Vagina (tissue), 2 donors: Measurements from ENCODE around the gene CPNE9. TPM values are rescaled to one million over a fixed set of nuclear protein-coding genes. Genes with fewer than 3 reads are reported as not detected.

Experiments used
- DNase-seq, 2 donors: peaks; one replicate each; pipeline ENCODE4 v3.0.0-alpha.2; 2017; ENCODE audit errors: extremely low spot score in 2 of 2
- H3K27ac ChIP-seq: fragments of 200-600 bp; sonication (generic); one replicate; pipeline ENCODE4 v1.5.1; 2019
- H3K27me3 ChIP-seq: fragments of 200-600 bp; sonication (generic); one replicate; pipeline ENCODE4 v1.5.1; 2019
- H3K36me3 ChIP-seq, 2 donors: fragments of 200-600 bp; sonication (generic); one replicate each; pipeline ENCODE4 v1.5.1; 2017 to 2019
- H3K4me1 ChIP-seq: fragments of 200-600 bp; sonication (generic); one replicate; pipeline ENCODE4 v1.5.1; 2019
- H3K4me3 ChIP-seq, 2 donors: fragments of 200-600 bp; sonication (generic); 1 replicate in 1 of 2; 2 replicates in 1 of 2; pipeline ENCODE4 v1.5.1; 2016 to 2019
- H3K9me3 ChIP-seq: fragments of 200-600 bp; sonication (generic); one replicate; pipeline ENCODE4 v1.5.1; 2019
- CTCF ChIP-seq, 3 experiments: fragments of 450-650 bp in 2 of 3; fragments of 200-600 bp in 1 of 3; sonication (generic) in 1 of 3; IDR thresholded peaks; one replicate each; pipeline ENCODE4 v1.5.1; 2017 to 2019; ENCODE audit warnings: antibody characterized with exemption in 3 of 3, mild to moderate bottlenecking in 2 of 3, moderate library complexity in 2 of 3
- POLR2A ChIP-seq, 2 donors: fragments of 450-650 bp; IDR thresholded peaks; one replicate each; pipeline ENCODE4 v1.6.1; 2017; ENCODE audit warnings: antibody characterized with exemption in 2 of 2, mild to moderate bottlenecking in 2 of 2, moderate library complexity in 2 of 2
- POLR2AphosphoS5 ChIP-seq, 2 donors: sonication (generic); formaldehyde crosslinking; IDR thresholded peaks; one replicate each; pipeline ENCODE4 v1.9.0; 2017; ENCODE audit warnings: antibody characterized with exemption in 2 of 2, mild to moderate bottlenecking in 2 of 2, low read depth in 1 of 2; ENCODE audit not compliant: insufficient read depth in 1 of 2
- intact Hi-C: fragments of 100-400 bp; cut with DNase I; formaldehyde crosslinking; loops from one replicate; pipeline ENCODE4 v1.15.1; 2023
- total RNA-seq: library from RNA; depleted of rRNA; stranded (reverse); fragments of >200 nt; gene quantifications from one replicate; pipeline ENCODE4 v1.2.3, GENCODE V29; 2016

Gene CPNE9
- total RNA-seq, 1 donor from 2014 or later: not detected

- Histone ChIP-seq H3K4me1 (no peaks in the 10 kb centered on the region), H3K36me3 (peaks cover 0 to 42% of the 10 kb centered on the region in 2 donors), H3K27me3 (no peaks in the 10 kb centered on the region), H3K9me3 (no peaks in the 10 kb centered on the region), H3K27ac (no peak overlapping the region), H3K4me3 (no peak overlapping the region)
- intact Hi-C loops: no loop called here
- no peak for DNase-seq
- TF ChIP-seq POLR2A (IDR thresholded peaks at IDR 0.05): no peak
- TF ChIP-seq CTCF (IDR thresholded peaks at IDR 0.05): no peak
- TF ChIP-seq POLR2AphosphoS5 (IDR thresholded peaks at IDR 0.05; ENCODE audit: insufficient read depth in 1 of 2, low read depth in 1 of 2): no peak
Measured at GRCh38 chr3:9697892-9698291, 5.7 kb upstream of the CPNE9 start.

GRCh38 chr3:9698293-9698692 lies 5.3 kb upstream of the CPNE9 start:
- no peak for TF ChIP-seq CTCF (IDR thresholded peaks at IDR 0.05)
- TF ChIP-seq POLR2A (IDR thresholded peaks at IDR 0.05): no peak
- TF ChIP-seq POLR2AphosphoS5 (IDR thresholded peaks at IDR 0.05; ENCODE audit: insufficient read depth in 1 of 2, low read depth in 1 of 2): no peak
- H3K4me1 ChIP-seq: no peaks in the 10 kb centered on the region
- no peak overlapping the region for H3K4me3 ChIP-seq
- no peak overlapping the region for H3K27ac ChIP-seq
- DNase-seq: no peak
- intact Hi-C loops: no loop called here
- no peaks in the 10 kb centered on the region for H3K9me3 ChIP-seq
- H3K27me3 ChIP-seq: no peaks in the 10 kb centered on the region
- peaks cover 0 to 39% of the 10 kb centered on the region in 2 donors for H3K36me3 ChIP-seq

DNA sequence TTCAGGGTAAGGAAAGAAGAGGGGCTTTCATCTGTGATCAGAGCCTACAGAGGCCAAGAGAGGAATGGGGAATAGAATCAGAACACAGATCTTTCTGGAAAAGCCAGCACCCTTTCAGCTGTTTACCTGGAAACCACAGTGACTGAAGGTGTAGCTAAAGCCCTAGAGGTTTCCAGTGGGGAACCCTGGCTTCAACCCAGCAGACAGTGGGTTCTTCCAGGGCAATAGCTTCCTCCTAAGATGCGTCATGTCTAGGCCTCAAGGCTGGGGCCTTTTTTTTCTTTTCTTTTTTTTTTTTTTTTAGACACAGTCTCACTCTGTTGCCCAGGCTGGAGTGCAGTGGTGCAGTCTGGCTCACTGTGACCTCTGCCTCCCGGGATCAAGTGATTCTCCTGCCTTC lies 3.1 kb upstream of the CPNE9 start:
- no peak overlapping the region for H3K27ac ChIP-seq
- no peaks in the 10 kb centered on the region for H3K9me3 ChIP-seq
- H3K4me1 ChIP-seq: peaks cover 19% of the 10 kb centered on the region
- TF ChIP-seq POLR2AphosphoS5 (IDR thresholded peaks at IDR 0.05; ENCODE audit: insufficient read depth in 1 of 2, low read depth in 1 of 2) (no peak), POLR2A (IDR thresholded peaks at IDR 0.05) (no peak), CTCF (IDR thresholded peaks at IDR 0.05) (no peak)
- no peaks in the 10 kb centered on the region for H3K27me3 ChIP-seq
- no peak overlapping the region for H3K4me3 ChIP-seq
- H3K36me3 ChIP-seq: peaks cover 0 to 39% of the 10 kb centered on the region in 2 donors
- intact Hi-C loops: no loop called here
- DNase-seq: no peak

GRCh38 chr3:9701006-9701405 lies 2.6 kb upstream of the CPNE9 start:
- H3K27me3 ChIP-seq: no peaks in the 10 kb centered on the region
- peaks cover 0 to 39% of the 10 kb centered on the region in 2 donors for H3K36me3 ChIP-seq
- H3K27ac ChIP-seq: no peak overlapping the region
- no peaks in the 10 kb centered on the region for H3K9me3 ChIP-seq
- H3K4me3 ChIP-seq: no peak overlapping the region
- intact Hi-C loops: no loop called here
- DNase-seq: no peak
- TF ChIP-seq POLR2A (IDR thresholded peaks at IDR 0.05) (no peak), CTCF (IDR thresholded peaks at IDR 0.05) (no peak), POLR2AphosphoS5 (IDR thresholded peaks at IDR 0.05; ENCODE audit: insufficient read depth in 1 of 2, low read depth in 1 of 2) (no peak)
- H3K4me1 ChIP-seq: peaks cover 19% of the 10 kb centered on the region

- Histone ChIP-seq H3K4me3 (no peak overlapping the region), H3K9me3 (no peaks in the 10 kb centered on the region), H3K27ac (no peak overlapping the region), H3K4me1 (peaks cover 19% of the 10 kb centered on the region), H3K27me3 (no peaks in the 10 kb centered on the region), H3K36me3 (peaks cover 0 to 36% of the 10 kb centered on the region in 2 donors)
- no peak for DNase-seq
- intact Hi-C loops: no loop called here
- TF ChIP-seq POLR2A (IDR thresholded peaks at IDR 0.05) (no peak), CTCF (IDR thresholded peaks at IDR 0.05) (no peak), POLR2AphosphoS5 (IDR thresholded peaks at IDR 0.05; ENCODE audit: insufficient read depth in 1 of 2, low read depth in 1 of 2) (no peak)
Measured at GRCh38 chr3:9701711-9702110, 1.9 kb upstream of the CPNE9 start.
